NCI-H2029 treated with DMSO at 0.1 percent for 48 hours (cell line): ENCODE results near the gene NCOA1.
"Not testable (repeated sequence)": the region's sequence is repeated elsewhere in the genome, so short reads cannot be mapped to it uniquely, and the experiment has no call there.

ENCODE experiments used
- DNase-seq: peaks from one replicate; lab custom pipeline; 2025; lab: John Stamatoyannopoulos, UW

NCOA1 gene

DNA sequence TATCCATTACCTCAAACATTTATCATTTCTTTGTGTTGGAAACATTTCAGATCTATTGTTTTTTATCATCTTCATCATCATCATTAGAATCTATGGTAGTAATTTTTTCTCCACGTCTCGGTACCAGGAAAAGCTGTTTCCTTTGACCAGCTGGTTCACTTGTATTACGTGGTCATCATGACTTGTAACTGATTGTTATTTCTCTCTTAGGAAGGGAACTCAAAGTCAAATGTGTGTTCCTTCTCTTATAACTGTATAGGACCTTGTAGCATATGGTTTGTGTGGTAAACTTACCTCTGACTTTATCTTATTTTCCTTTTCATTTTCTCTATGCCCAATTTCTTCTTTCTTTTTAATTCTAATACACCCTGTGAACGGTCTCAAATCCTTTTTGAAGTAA is 16.5 kb downstream of the NCOA1 start:
- no peak for DNase-seq

DNA sequence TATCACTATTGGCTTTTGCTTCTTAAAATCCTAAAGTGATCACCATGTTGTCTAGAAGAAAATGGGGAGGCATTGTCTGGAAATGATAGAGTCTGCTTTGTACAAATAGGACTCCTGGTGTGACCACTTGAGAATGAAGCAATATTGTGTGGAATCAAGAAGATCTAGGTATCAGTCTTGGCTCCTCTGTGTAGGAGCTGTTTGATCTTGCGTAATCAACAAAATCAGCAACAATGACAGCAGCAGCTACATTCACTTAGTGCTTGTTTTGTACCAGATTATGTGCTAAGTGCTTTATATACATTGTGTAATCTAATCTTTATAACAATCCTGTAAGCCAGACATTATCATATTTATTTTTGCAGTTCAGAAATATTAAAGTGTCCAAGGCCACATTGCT is 17.8 kb downstream of the NCOA1 start:
- no peak for DNase-seq

DNA sequence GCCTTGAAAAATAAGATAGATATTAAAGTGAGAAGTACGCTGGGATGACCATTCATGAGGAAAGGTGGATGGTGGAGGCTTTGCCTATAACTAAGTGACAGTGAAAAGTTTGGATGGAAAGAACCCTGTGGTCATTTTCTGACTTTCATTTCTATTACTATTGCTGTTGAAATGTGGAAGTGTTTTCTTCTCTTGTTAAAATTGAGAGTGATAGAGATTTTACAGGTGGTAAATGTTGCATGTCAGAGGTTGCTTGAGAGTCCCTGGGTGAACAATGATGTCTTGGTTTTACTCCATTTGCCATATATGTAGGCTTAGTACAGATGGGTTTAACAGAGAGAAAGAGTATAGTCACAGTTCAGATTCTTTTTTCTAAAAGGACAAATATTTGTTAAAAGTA is 18.4 kb downstream of the NCOA1 start:
- no peak for DNase-seq

DNA sequence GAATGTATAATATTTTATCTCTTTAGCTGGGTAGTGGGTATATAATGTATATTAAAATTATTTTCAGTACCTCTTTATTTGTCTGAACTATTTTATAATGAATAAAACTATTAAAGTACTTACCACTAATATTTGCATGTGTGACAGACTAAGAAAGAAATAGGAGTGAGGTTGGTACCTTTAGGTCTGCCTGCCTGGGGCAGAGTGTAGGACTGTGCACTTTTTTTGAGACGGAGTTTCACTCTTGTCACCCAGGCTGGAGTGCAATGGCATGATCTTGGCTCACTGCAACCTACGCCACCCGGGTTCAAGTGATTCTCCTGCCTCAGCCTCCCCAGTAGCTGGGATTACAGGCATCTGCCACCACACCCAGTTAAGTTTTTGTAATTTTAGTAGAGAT is 18.8 kb downstream of the NCOA1 start:
- DNase-seq = no peak

DNA sequence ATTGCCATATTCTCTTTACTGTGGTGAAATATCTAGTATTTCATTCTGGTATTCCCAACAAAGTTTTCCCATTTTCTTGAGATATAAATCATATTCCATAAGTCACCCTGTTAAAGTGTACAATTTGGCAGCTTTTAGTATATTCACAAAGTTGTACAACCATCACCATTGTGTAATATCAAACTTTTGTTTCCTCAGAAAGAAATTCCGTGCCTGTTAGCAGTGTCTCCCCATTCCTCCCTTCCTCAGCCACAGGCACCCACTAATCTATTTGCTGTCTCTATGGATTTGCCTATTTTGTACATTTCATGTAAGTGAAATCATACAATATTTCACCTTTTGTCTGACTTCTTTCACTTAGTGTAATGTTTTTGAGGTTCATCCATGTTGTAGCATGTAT is 19.7 kb downstream of the NCOA1 start:
- DNase-seq = no peak

DNA sequence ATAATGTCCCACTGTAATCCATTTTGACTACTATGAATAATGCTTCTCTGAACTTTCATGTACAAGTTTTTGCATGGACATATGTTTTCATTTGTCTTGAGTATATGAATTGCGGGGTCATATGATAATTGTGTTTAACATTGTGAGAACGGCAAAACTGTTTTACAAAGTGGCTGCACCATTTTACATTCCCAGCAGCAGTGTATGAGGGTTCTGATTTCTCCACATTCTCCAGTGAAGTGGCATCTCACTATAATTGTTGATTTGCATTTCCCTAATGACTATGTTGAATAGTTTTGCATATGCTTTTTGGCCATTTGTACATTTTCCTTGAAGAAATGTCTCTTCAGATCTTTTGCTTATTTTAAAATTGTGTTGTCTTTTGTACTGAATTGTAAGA is 20.1 kb downstream of the NCOA1 start:
- no peak for DNase-seq

DNA sequence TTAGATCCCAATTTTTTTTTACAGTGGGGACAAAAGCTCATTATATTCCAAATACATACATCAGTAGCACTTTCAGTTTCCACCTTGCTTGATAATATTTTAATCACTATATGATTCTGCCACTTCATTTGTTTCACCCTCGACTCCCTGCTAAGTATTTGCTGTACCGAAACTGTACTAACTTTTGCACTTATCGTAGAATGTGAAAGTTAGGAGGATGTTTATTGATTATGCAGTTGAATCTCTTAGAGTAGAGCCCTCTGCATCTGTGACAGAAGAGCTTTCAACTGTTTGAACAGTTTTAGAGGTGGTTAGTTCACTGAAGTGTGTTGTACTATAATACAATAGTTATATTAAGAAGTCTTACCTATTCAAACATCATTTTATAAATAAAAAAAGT is 20.8 kb downstream of the NCOA1 start:
- no peak for DNase-seq

DNA sequence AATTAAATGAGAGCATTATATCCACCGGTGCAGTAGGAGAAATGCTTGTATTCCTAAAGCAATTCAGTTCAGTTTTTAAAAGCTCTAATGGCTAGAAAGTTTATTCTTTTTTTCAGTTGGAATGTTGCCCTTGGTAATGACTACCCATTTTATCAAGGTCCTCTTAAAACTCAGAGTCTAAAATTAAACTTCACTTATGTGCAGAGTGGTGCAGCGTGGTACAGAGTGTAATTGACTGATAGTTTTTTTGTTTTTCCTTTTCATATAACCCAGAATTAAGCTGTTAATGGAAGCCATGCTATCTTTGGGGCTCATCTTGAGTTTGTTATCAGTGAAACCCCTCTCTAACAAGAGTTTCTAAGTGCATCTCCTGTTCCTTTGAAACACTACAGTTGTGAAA is 21.4 kb downstream of the NCOA1 start:
- DNase-seq = no peak

DNA sequence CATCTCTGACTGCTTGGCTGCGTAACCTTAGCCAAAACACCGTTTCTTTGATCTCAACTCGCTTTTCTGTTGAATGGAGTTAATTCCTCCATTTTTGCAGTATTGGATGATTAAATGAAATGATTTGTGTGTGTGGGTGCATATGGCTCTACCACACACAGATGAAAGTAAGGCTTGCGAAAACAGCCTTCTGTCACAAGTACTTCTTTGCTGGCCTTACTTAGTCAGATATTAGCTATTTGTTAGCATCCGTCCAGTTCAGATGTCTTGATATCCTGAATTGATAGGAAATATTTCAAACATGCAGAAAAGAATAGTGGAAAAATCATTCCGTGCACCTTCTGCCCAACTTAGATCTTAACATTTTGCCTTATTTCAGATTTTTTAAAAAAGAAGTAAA is 21.8 kb downstream of the NCOA1 start:
- DNase-seq = no peak

DNA sequence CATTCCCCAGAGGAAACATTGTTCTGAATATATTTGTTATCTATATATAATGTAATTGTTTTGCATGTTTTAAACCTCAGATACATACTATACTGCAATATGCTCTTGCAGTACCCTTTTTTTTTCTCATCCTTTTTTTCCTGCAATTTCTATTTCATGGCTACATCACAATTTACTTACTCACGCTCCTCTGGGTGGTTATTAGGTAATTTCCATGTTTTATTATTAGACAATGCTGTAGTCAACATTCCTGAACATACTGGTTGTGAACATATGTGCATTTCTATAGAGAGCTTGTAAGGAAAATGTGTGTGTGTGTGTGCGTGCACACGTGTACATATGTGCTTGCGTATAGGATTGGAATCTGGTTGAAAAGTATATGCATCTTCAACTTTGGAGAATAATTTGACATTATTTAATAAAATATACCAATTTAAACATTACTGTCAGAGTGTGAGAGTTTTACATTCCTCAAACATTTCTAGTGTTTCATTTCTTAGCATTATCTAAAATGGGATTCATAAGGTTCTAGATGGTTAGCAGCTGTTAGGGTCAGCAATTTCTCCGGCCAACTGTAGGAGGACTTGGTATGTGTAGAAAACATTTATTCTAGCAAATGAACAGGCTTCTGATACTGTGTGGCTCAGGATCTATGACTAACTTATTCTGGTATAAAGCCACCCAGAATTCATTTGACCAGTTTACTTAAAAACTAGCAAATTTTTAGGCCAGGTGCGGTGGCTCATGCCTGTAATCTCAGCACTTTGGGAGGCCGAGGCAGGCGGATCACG is 22.4 kb downstream of the NCOA1 start:
- no peak for DNase-seq

DNA sequence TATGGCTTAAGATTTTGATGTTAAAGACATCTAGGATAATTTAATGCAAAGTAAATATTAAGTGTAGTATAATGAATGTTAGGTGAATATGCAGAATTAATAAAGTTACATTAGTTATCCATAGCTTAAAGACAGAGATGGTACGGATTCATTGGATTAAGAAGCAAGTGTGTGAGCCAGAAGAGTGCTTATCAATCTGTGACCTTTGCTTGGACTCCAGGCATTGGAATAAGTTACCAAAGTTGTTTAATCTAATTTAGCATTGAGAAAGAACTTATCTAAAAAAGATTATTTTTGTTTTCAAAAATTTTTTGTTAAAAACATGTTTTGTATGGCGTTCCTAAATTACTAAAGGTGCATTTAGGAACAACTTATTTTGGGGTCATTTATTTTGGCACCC is 23.8 kb downstream of the NCOA1 start:
- DNase-seq = no peak

DNA sequence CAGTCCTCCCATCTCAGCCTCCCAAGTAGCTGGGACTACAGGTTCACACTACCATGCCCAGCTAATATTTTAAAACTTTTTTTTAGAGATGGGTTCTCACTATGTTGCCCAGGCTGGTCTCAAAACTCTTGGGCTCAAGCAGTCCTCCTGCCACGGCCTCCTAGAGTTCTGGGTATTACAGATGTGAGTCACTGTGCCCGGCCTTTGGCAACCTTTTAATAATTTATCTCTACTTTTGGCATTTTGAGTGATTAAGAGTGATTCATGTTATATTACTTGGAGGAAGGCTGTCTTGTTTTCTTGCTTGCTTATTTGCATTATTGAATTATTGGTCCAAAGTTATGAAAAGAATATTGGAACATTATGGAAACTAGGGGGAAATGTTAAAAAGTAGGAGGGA is 24.3 kb downstream of the NCOA1 start:
- DNase-seq = no peak

DNA sequence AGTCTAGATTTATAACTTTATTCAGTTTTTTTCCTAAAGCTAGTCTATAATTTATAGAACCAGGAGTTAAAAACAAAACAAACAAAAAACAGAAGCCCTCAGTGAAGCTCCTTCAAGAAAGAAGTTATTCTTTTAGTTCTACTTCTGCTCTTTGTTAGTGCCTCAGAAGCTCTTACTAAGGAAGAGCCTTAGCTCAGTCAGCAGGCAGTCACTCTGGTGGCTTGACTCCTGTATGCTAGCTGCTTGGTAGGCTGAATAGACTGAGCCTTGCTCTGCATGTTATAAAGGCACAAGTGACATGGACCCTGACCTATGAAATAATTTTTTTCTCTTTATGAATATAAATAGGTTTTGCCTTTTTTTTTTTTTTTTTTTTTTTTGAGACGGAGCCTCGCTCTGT is 24.8 kb downstream of the NCOA1 start:
- no peak for DNase-seq

DNA sequence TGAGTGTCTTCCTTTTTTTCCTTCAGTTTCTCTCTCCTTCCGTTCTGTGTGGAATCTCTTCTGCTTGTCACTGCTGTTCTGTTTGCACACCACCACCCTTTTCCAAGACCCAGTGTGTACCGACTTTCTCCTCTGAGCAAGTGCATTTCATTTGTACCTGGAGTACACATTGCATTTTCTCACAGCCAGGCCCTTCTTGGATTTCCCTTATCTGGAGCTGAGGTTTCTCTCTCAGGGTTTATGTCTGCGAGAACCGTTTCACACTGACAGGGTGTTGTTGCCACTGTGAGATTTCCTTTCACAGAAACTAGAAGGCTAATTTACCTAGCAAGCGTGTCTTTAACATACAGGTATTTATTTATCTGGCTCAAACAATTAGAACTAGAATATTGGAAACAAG is 26.2 kb downstream of the NCOA1 start:
- DNase-seq = no peak

DNA sequence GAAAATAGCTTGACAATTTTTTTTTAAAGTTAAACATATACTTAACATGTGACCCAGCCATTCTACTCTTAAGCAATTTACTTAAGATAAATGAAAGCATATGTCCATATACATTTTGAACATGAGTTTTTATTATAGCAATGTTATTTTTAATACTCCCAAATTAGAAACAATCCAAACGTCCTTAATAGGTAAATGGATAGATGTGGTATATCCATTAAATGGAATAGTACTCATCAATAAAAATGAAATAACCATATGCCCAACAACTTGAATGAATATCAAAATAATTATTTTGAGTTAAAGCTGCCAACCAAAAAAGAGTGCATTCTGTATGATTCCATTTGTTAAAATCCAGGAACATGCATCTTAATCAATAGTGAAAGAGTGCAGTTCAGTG is 29.1 kb downstream of the NCOA1 start:
- DNase-seq = no peak

DNA sequence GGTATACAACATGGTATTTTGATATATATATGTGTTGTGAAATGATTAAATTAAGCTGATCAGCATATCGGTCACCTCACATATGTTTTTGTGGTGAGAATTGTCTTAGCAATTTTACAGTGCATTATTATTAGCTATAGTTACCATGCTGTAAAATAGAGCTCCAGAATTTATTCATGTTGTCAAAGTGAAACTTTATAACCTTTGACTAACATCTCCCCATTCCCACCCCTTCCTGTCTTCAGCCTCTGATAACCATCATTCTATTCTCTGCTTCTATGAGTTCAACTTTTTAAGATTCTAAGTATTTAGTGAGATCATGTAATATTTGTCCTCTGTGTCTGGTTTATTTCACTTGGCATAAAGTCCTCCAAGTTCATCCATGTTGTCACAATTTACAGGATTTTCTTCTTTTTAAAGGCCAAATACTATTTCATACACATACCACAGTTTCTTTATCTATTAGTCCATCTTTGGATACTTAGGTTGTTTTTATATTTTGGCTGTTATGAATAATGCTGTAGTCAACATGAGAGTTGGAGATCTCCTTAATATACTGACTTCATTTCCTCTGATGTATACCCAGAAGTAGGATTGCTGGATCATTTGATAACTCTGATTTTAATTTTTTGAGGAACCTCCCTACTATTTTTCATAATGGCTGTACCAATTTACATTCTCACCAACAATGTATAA is 30.3 kb downstream of the NCOA1 start:
- DNase-seq = no peak

DNA sequence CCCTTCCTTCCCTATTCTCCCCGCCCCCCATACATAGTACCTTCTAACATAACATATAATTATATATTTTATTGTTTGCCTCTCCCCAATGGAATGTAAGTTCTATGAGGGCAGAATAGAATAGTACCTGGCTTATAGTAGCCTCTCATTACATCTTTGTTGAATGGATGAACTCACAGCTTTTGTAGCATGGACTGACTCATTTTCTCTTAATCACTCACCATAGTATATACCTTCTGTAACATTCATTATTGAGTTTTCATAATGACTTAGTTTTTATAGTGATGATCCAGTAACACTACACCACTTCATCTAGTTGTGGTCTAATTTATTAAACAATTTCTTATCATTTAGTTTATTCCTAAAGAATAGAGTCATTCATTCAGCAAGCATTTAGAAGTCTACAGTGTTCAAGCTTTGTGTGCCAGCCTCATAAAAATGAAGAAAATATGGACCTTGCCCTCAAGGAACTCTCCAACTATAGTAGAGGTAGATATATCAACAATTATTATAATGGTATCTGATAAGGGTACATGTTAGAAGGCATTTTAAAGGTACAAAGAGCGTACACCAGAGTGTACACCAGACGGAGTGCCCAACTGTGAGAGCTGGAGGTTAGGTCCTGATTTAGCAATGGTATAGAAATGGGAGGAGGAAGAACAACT is 31.1 kb downstream of the NCOA1 start:
- DNase-seq = no peak

DNA sequence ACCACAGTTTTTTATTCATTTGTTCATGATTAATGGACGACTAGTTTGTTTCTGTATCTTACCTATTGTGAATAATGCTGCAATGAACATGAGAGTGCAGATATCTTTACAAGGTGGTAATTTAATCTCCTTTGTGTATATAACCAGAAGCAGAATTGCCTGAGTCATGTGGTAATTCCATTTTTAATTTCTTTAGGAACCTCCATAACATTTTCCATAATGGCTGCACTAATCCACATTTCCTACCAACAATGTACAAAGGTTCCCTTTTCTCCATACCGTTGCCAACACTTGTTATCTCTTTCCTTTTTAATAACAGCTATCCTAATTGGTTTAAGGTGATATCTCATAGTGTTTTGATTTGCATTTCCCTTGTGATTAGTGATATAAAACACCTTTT is 36.5 kb downstream of the NCOA1 start:
- no peak for DNase-seq

DNA sequence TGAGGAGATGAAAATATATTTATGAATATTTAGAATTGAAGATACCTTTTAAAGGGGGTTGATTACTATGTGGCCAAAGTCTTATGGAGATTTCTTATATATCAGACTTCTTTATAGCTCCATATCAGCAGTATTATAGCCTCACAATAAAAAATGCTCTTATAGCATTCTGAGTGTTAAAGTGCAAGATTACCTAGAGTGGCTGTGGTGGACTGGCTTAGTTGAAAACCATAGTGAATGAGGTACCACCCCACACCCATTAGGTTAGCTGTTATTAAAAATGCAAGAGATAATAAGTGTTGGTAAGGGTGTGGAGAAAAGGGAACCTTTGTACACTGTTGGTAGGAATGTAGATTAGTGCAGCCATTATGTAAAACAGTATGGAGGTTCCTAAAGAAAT is 39.7 kb downstream of the NCOA1 start:
- no peak for DNase-seq

DNA sequence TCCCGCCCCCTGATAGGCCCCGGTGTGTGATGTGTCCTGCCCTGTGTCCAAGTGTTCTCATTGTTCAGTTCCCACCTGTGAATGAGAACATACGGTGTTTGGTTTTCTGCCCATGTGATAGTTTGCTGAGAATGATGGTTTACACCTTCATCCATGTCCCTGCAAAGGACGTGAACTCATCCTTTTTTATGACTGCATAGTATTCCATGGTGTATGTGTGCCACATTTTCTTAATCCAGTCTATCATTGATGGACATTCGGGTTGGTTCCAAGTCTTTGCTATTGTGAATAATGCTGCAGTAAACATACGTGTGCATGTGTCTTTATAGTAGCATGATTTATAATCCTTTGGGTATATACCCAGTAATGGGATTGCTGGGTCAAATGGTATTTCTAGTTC is 40.6 kb downstream of the NCOA1 start:
- not testable (repeated sequence) for DNase-seq

DNA sequence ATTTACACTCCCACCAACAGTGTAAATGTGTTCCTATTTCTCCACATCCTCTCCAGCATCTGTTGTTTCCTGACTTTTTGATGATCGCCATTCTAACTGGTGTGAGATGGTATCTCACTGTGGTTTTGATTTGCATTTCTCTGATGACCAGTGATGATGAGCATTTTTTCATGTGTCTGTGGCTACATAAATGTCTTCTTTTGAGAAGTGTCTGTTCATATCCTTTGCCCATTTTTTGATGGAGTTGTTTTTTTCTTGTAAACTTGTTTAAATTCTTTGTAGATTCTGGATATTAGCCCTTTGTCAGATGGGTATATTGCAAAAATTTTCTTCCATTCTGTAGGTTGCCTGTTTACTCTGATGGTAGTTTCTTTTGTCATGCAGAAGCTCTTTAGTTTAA is 41.0 kb downstream of the NCOA1 start:
- not testable (repeated sequence) for DNase-seq

DNA sequence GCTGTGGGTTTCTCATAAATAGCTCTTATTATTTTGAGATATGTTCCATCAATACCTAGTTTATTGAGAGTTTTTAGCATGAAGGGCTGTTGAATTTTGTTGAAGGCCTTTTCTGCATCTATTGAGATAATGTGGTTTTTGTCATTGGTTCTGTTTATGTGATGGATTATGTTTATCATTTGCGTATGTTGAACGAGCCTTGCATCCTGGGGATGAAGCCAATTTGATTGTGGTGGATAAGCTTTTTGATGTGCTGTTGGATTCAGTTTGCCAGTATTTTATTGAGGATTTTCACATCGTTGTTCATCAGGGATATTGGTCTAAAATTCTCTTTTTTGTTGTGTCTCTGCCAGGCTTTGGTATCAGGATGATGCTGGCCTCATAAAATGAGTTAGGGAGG is 42.5 kb downstream of the NCOA1 start:
- not testable (repeated sequence) for DNase-seq

DNA sequence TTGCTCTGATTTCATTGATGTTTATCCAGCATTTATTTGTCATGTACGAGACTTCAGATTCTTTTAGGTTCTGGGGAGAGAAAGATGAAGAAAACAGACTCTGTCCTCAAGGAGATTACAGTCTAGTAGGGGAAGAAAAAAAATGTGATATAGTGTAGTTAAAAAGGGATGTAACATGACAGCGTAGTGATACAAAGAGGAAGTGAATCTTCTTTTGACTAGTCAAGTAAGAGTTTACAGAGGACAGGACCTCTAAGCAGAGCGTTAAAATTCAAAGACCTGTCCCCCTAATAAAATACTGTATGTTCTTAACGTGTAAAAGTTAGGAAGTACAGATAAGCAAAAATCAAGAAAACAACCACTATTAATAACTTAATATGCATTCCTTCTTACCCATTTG is 47.7 kb downstream of the NCOA1 start:
- no peak for DNase-seq
